Astrocyte of the spinal cord (primary cell): ENCODE measurements around the gene SAT2.
"Not testable (repeated sequence)": the region's sequence is repeated elsewhere in the genome, so short reads cannot be mapped to it uniquely, and the experiment has no call there.

Experiments used
- DNase-seq: peaks from one replicate; pipeline ENCODE4 v3.0.0; 2011; ENCODE audit warnings: low read depth, low spot score
- H3K4me3 ChIP-seq: 2 replicates; pipeline ENCODE4 v1.5.1; 2011; ENCODE audit warnings: low read depth, mild to moderate bottlenecking, low read length, moderate library complexity
- in situ Hi-C: cut with HindIII; loops from 2 replicates; pipeline ENCODE4 v1.10.0; 2017; ENCODE audit warnings: low sequenced_read_pairs
- TF ChIP-seq, protein P1 (sequence below): IDR thresholded peaks from 2 replicates; pipeline ENCODE4 v1.5.1; 2012; ENCODE audit warnings: low read depth, mild to moderate bottlenecking, low read length, inconsistent platforms

SAT2 gene

DNA sequence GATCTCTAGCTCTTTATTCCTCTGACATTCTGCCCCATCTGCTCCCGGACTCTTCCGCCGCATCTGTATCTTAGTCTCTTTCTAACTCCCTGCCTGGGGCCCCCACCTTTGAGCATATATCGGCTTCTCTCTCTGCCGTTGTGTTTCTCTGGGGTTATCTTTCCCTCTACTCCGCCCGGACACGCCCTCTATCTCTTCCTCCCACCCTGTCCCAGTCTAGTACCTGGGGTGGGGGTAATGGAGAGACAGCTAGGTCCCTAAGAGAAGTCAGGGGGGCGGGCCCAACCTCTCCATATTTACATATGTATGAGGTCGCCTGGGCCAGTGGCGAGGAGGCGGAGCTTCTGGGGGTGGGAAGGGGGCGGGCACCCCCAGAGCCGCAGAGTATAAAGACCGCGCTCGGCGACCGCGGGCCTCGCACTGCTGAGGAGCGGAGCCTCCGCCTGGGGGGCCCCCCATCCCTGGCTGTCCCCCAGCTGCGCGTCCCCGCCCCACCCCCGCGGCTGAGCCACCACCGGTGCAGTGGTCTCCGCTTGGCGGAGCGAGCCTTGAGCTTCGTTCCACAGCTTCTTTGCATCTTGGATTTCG, 23.0 kb upstream of the SAT2 start, which contains the start of gene ATP1B2:
Gene ATP1B2, plus strand, starts transcription at position 418 of the 588 bp plus-strand sequence. CDS start 593 bp downstream, outside the sequence.
- TF ChIP-seq, protein P1, sequence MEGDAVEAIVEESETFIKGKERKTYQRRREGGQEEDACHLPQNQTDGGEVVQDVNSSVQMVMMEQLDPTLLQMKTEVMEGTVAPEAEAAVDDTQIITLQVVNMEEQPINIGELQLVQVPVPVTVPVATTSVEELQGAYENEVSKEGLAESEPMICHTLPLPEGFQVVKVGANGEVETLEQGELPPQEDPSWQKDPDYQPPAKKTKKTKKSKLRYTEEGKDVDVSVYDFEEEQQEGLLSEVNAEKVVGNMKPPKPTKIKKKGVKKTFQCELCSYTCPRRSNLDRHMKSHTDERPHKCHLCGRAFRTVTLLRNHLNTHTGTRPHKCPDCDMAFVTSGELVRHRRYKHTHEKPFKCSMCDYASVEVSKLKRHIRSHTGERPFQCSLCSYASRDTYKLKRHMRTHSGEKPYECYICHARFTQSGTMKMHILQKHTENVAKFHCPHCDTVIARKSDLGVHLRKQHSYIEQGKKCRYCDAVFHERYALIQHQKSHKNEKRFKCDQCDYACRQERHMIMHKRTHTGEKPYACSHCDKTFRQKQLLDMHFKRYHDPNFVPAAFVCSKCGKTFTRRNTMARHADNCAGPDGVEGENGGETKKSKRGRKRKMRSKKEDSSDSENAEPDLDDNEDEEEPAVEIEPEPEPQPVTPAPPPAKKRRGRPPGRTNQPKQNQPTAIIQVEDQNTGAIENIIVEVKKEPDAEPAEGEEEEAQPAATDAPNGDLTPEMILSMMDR = no peak
- in situ Hi-C loops = no loop called here
- peak within 1 kb of the TSS; percentile 25 for H3K4me3 ChIP-seq
- DNase-seq = no peak

DNA sequence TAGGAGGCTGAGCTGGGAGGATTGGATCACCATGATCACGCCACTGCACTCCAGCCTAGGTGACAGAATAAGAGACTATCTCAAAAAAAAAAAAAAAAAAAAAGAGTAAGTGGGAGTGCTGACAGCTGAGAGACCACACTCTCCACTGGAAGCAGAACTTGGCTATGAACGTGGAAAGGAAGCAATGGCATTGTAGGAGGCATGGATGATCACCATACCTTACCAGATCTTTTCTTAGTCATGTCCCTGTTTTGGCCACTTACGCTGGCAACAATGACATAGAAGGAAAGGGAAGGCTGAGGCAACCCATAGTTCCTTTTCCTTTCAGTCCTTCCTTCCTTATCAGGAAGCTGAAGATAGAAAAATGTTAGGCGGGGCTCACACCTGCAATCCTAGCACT, 19.4 kb upstream of the SAT2 start:
- TF ChIP-seq, protein P1 = no peak
- in situ Hi-C loops = no loop called here
- H3K4me3 ChIP-seq = no peak overlapping the region
- DNase-seq = no peak

DNA sequence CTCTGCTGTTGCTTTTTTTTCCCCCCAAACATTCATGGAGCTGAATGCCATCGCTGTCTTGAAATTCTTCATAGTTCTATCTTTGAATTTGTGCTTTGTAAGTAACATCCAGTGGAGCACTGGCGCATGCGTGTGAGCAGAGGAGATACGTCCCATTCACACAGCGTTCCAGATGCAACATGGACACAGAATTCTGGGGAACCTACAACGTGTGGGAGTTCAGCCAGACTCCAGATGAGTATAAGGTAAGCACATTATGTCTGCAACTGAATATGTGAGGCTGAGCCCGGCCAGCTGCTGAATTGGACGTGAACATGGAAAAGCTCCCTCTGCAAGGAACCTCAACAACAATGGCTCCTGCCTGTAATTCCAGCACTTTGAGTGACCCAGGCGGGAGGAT, 18.8 kb upstream of the SAT2 start:
- H3K4me3 ChIP-seq = no peak overlapping the region
- in situ Hi-C loops = no loop called here
- DNase-seq = no peak
- TF ChIP-seq, protein P1 = no peak

DNA sequence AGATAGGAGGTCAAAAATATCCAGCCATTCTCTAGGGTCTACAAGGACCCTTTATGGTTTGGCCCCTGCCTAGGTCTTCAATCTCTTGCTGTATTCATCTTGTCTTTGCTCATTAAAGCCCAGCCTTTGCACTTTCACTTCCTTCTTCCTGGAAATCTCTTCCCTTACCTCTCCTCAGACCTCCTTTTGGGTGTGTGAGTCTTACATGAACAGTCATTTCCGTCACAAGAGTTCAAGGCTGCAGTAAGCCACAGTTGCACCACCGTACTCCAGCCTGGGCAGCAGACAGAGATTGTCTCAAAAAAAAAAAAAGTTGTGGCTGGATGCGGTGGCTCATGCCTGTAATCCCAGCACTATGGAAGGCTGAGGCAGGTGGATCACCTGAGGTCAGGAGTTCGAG, 17.2 kb upstream of the SAT2 start:
- in situ Hi-C loops = no loop called here
- TF ChIP-seq, protein P1 = no peak
- H3K4me3 ChIP-seq = no peak overlapping the region

DNA sequence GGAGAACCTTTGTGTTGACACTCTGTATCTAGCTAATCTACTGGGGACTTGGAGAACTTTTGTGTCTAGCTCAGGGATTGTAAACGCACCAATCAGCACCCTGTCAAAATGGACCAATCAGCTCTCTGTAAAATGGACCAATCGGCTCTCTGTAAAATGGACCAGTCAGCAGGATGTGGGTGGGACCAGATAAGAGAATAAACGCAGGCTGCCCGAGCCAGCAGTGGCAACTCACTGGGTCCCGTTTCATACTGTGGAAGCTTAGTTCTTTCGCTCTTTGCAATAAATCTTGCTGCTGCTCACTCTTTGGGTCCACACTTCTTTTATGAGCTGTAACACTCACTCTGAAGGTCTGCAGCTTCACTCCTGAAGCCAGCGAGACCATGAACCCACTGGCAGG, 14.0 kb upstream of the SAT2 start:
- DNase-seq, H3K4me3 ChIP-seq, in situ Hi-C loops: not testable (repeated sequence)

More for the DNA sequence above, 17.2 kb upstream of the SAT2 start:
- DNase-seq = no peak

DNA sequence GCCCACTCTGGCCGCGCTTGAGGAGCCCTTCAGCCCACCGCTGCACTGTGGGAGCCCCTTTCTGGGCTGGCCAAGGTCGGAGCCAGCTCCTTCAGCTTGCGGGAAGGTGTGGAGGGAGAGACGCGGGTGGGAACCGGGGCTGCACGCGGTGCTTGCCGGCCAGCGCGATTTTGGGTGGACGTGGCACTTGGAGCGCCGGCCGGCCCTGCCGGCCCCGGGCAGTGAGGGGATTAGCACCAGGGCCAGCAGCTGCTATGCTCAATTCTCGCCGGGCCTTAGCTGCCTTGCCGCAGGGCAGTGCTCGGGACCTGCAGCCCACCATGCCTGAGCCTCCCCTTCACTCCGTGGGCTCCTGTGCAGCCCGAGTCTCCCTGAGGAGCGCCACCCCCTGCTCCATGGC, 13.2 kb upstream of the SAT2 start:
- TF ChIP-seq, protein P1 = no peak
- in situ Hi-C loops = no loop called here
- no peak for DNase-seq
- H3K4me3 ChIP-seq = no peak overlapping the region

DNA sequence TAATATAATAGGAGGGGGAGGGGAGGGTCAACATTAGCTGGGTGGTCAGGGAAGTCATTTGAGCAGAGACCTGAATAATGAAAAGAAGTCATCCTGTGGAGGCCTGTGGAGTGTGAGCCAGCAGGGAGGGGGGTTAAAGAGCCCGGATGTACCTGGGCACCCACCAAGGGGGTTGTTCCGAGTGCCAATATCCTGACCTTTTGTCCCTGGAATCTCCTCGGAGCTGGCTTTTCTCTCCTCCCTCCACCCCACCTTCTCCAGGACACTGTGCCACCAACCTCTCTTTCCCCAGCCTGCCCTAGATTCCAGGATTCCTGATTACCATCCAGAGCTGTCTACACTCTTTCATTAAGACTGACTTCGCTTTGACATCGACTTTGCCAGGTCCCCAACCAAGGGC, 8.5 kb upstream of the SAT2 start:
- H3K4me3 ChIP-seq = no peak overlapping the region
- in situ Hi-C loops = no loop called here
- no peak for DNase-seq
- TF ChIP-seq, protein P1 = no peak
